Bronchial epithelial cell (primary cell): ENCODE measurements around the gene CAMKK2. TPM values are rescaled to one million over a fixed set of nuclear protein-coding genes. Genes with fewer than 3 reads are reported as not detected.
"Not testable (repeated sequence)": the region's sequence is repeated elsewhere in the genome, so short reads cannot be mapped to it uniquely, and the experiment has no call there.

Source experiments
- DNase-seq: peaks from one replicate; pipeline ENCODE4 v3.0.0-alpha.2; 2010; ENCODE audit warnings: low read depth
- FAIRE-seq: peaks from 2 replicates; lab custom pipeline; 2011; peaks lifted over from hg19 to GRCh38; lab: Jason Lieb, UNC
- H3K27me3 ChIP-seq: 2 replicates; pipeline ENCODE4 v1.5.1; 2011; ENCODE audit warnings: low read length; ENCODE audit not compliant: control insufficient read depth, insufficient read depth
- H3K36me3 ChIP-seq: 2 replicates; pipeline ENCODE4 v1.5.1; 2011; ENCODE audit warnings: low read length; ENCODE audit not compliant: control insufficient read depth, insufficient read depth
- H3K4me3 ChIP-seq: 2 replicates; pipeline ENCODE4 v1.5.1; 2011; ENCODE audit warnings: mild to moderate bottlenecking, low read depth, low read length, control low read depth
- total RNA-seq: library from RNA; depleted of rRNA; stranded (reverse); fragments of >200 nt; gene quantifications from 2 replicates; pipeline ENCODE4 v1.2.1, GENCODE V29; 2014
- TF ChIP-seq, protein P1 (sequence below): IDR thresholded peaks from 2 replicates; pipeline ENCODE4 v1.5.1; 2011; ENCODE audit warnings: mild to moderate bottlenecking, moderate library complexity, low read length, control low read depth, inconsistent platforms; ENCODE audit not compliant: insufficient read depth, severe bottlenecking

The CAMKK2 gene
- total RNA-seq, 1 donor from 2014 or later: 11.1 TPM

DNA sequence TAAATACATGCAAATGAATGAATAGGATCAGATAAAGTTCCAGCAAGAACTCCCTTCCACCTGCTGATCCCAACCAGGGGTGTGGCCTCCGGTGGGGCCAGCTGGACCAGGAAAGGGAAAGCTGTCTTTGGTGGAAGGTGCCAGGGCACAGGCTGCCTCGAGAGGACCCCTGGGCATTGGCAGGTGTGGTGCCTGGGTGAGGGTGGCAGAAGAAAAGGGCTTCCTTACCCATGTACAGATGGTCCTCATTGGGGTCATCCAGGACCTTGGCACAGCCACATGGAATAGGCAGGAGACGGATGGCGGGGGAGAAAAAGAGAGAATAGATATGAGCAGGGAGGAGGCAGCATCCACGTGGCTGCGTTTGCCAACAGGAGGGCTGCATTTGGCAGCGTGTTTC lies 36.4 kb downstream of the CAMKK2 start:
- peaks cover 30% of the 10 kb centered on the region for H3K36me3 ChIP-seq

DNA sequence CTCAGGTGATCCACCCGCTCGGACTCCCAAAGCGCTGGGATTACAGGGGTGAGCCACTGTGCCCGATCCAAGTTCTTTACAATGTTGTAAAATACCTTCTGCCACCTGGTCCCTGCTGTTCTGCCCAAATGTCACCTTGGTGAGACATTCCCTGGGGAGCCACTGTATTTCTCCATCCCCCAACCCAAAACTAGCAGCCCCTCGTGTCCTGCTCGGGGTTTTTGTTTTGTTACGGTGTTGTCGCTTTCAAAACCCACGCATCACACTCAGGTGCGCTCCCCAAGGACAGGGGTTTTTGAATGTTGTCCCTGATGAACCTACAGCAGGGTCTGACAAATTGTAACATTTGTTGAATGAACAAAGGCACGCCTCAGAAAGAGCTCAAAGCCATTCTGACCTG lies 37.4 kb downstream of the CAMKK2 start:
- TF ChIP-seq, protein P1, sequence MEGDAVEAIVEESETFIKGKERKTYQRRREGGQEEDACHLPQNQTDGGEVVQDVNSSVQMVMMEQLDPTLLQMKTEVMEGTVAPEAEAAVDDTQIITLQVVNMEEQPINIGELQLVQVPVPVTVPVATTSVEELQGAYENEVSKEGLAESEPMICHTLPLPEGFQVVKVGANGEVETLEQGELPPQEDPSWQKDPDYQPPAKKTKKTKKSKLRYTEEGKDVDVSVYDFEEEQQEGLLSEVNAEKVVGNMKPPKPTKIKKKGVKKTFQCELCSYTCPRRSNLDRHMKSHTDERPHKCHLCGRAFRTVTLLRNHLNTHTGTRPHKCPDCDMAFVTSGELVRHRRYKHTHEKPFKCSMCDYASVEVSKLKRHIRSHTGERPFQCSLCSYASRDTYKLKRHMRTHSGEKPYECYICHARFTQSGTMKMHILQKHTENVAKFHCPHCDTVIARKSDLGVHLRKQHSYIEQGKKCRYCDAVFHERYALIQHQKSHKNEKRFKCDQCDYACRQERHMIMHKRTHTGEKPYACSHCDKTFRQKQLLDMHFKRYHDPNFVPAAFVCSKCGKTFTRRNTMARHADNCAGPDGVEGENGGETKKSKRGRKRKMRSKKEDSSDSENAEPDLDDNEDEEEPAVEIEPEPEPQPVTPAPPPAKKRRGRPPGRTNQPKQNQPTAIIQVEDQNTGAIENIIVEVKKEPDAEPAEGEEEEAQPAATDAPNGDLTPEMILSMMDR: no peak
- Histone ChIP-seq H3K4me3 (no peak overlapping the region), H3K27me3 (no peaks in the 10 kb centered on the region), H3K36me3 (peaks cover 31% of the 10 kb centered on the region)
- FAIRE-seq (no peak), DNase-seq (no peak)

More for the DNA sequence above, 36.4 kb downstream of the CAMKK2 start:
- TF ChIP-seq, protein P1: no peak
- FAIRE-seq: no peak
- no peaks in the 10 kb centered on the region for H3K27me3 ChIP-seq
- DNase-seq: no peak
- H3K4me3 ChIP-seq: no peak overlapping the region

DNA sequence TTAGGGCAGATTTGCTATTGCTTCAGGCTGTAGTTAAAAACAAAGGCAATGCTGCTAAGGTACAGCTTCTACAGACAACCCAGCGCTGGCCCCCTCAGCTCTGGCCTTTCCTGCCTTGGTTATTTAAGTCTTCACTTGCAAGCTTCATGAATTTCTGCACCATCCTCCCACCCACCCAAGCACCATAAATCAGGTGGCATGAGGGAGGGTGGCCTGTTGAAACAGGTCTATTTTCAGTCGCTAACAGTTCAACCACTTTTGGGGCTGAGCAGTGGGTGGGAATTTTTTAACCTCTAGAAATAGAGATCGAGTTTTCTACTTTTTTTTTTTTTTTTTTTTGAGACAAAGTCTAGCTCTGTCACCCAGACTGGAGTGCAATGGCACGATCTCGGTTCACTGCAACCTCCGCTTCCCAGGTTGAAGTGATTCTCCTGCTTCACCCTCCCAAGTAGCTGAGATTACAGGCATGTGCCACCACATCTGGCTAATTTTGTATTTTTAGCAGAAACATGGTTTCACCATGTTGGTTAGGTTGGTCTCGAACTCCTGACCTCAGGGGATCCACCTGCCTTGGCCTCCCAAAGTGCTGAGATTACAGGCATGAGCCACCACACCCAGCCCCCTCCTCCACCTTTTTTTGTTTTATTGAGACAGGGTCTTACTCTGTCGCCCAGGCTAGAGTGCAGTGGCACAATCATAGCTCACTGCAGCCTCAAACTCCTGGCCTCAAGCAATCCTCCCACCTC lies 38.6 kb downstream of the CAMKK2 start:
- DNase-seq, H3K4me3 ChIP-seq, FAIRE-seq, H3K27me3 ChIP-seq: not testable (repeated sequence)
- peaks cover 31% of the 10 kb centered on the region for H3K36me3 ChIP-seq

DNA sequence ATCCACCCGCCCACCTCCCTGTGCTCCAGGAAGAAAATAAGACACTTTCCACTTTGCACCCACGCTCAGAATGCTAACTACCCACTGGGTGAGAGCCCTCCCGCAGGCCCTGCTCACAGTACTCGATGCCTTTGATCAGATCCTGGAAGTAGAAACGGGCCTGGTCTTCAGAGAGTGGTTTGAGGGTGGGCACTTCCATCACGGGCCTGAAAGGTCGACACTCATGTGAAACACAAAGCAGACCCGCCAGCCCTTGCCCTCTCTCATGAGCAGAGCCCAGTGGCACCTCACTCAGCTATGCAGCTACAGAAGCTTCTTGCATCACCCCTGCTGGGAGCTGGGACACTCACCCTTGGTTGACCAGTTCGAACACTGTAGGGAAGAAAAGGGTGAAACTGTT lies 41.1 kb downstream of the CAMKK2 start:
- Histone ChIP-seq H3K36me3 (peaks cover 30% of the 10 kb centered on the region), H3K4me3 (no peak overlapping the region), H3K27me3 (no peaks in the 10 kb centered on the region)
- TF ChIP-seq, protein P1: no peak
- no peak for DNase-seq
- no peak for FAIRE-seq

DNA sequence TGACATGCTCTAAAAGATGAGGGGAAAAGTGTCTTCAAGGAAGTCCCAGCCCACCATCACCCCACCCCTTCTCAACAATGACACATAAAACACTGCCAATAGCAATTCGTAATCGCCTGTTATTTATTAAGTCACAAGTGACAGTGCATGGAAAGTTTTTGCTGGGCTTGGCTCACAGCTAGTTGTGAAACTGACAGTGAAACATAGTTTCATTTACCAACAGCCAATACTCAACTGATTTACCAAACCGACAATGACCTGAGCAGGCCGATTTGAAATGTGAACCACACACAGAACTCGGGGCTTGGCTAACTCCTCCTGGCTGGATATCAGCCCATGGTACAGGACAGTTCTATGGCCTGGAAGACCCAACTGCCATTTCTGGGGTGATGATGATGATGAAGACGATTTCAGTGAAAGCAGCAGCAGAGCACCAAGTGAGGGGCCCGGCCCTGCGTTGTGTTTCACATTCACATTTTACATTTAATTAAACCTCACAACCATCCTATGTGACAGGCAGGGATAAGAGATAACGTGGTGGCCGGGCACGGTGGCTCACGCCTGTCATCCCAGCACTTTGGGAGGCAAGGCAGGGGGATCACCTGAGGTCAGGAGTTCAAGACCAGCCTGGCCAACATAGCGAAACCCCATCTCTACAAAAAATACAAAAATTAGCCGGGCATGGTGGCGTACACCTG lies 42.7 kb downstream of the CAMKK2 start:
- DNase-seq: no peak
- Histone ChIP-seq H3K27me3 (no peaks in the 10 kb centered on the region), H3K36me3 (peaks cover 33% of the 10 kb centered on the region), H3K4me3 (no peak overlapping the region)
- peak; percentile 75 for FAIRE-seq
- TF ChIP-seq, protein P1: no peak

DNA sequence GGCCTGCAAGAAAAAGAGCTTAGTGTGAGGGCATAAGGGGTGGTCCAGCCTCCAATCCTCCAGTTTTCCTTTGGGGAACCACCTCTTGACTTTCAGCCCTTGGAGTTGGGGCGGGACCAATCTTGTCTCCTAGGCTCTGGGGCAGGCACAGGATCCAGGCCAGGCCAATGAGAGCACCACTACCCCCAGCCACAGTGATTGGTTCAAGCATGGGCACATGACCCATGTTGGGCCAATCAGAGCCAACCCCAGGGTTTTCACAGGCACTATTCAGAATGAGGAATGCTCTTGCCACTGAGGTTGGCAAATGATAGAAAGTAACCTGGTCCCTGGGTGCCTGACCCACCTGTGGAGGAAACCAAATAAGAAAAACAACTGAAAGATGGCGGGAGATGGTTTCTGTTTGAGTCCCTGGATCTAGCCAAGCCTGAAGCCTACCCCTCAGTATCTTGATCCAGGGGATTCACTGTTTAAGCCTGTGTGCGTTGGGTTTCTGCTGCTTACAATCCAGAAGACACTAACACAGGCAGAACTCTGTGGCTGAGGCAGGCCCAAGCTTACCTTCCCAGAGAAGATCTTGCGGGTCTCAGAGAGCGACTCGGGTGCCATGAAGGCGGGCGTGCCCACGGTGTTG lies 43.7 kb downstream of the CAMKK2 start:
- Histone ChIP-seq H3K4me3 (no peak overlapping the region), H3K27me3 (no peaks in the 10 kb centered on the region), H3K36me3 (peaks cover 33% of the 10 kb centered on the region)
- TF ChIP-seq, protein P1: no peak
- FAIRE-seq (no peak), DNase-seq (no peak)
